ENCODE measurements around the gene PDZD2.

Gene PDZD2

DNA sequence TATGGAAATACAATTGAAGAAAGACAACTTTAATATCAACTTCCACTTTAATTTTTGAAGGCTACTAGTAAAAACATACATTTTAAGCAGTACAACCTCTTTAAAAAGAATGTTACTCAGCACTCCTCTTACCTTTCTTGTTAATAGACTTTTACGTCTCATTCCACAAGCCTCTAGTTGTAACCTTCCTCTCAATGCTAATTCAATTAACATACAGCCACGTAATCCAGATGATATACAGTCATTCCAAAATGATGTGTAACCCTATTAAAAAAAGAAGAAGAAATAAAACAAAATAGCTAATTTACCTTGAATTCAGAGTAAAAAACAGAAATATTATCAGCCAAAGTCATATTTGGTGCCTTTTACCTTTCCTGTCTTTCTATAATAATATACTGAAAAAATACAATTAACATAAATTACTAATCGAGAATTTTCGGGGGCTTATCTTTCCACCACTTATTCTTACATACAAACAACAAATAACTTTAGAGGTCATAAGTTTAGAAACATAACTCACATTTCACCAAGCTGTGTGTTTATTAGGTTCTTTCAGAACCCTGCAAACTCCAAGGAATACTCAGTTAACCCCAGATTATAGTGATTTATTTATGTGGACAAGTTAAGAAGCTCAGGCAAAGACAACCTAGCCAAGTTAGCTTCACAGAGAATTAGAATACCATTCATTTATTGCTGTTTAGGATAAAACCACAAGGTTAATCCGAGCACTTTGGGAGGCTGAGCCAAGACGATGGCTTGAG, 504.9 kb downstream of the PDZD2 start:
- no peak overlapping the region for H3K4me3 ChIP-seq (ENCODE audit: low read depth, low read length)
- TF ChIP-seq, protein P1, sequence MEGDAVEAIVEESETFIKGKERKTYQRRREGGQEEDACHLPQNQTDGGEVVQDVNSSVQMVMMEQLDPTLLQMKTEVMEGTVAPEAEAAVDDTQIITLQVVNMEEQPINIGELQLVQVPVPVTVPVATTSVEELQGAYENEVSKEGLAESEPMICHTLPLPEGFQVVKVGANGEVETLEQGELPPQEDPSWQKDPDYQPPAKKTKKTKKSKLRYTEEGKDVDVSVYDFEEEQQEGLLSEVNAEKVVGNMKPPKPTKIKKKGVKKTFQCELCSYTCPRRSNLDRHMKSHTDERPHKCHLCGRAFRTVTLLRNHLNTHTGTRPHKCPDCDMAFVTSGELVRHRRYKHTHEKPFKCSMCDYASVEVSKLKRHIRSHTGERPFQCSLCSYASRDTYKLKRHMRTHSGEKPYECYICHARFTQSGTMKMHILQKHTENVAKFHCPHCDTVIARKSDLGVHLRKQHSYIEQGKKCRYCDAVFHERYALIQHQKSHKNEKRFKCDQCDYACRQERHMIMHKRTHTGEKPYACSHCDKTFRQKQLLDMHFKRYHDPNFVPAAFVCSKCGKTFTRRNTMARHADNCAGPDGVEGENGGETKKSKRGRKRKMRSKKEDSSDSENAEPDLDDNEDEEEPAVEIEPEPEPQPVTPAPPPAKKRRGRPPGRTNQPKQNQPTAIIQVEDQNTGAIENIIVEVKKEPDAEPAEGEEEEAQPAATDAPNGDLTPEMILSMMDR (IDR thresholded peaks at IDR 0.05; ENCODE audit: low read depth, low read length), result no peak

DNA sequence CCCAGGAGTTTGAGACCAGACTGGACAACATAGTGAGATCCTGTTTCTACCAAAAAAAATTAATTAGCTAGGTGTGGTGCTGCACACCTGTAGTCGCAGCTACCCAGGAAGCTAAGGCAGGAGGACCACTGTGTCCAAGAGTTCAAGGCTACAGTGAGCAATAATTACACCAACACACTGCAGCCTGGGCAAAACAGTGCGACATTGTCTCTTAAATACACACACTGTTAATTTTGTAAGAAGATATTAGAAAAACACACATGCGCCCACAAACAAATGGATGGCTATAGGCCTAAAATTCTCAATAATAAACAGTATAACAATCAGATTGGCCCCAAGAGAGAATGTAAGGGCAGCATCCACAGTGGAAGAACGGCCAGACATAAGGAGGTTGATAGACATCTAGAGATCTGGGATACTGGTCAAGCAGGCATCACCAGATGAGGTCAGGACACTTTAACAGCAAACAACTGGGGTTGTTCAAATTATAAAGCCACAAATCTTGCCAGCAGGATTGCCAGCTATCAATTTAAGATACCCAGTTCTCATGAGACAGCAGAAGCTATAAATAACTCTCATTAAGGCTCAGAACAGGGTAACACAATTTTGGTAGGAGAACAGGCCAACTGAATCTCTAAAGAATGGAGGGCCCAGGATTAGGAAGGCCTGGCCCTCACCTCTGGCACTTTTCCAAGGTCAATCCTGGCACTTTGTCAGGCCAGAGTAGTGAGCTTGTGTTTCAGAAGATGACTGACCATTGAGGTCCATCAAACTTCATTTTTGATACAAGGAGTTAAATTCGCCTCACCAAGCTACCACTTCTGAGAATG, 505.7 kb downstream of the PDZD2 start:
- no peak overlapping the region for H3K4me3 ChIP-seq (ENCODE audit: low read depth, low read length)
- TF ChIP-seq, protein P1 (IDR thresholded peaks at IDR 0.05; ENCODE audit: low read depth, low read length), result no peak

DNA sequence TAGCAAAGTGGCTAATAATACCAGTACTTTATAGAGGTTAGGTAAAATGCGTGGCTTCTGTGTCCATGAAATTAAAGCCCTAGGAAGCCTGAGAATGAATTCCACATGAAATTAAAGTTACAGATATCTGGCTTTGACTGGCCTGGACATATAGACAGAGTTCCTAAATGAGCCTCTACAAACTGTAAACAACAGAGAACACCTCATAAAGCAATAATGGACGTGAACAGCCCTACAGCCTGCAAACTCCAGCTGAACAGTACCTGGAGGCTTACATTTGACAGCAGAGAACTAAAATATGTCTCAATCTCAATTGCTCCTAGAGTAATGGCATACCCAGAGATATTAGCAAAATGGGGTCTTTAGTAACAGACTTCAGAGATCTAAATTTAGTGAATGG, 506.4 kb downstream of the PDZD2 start:
- H3K4me3 ChIP-seq (ENCODE audit: low read depth, low read length), result no peak overlapping the region
- TF ChIP-seq, protein P1 (IDR thresholded peaks at IDR 0.05; ENCODE audit: low read depth, low read length), result no peak

DNA sequence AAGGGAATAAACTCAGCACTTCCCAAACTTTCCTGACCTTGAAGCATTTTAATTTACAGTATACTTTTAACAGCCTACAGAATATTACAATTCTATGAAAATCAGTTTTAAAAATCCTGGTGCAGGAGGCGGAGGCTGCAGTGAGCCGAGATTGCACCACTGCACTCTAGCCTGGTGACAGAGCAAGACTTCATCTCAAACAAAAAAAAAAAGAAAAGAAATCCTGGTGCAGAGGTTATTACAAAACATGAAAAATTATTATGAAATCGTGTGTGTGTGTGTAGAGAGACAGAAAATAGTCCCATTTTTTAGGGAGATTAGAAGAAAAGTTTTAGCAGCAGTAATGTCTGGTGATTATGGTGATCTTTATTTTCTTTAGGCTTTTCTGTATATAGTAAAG, 508.3 kb downstream of the PDZD2 start:
- H3K4me3 ChIP-seq (ENCODE audit: low read depth, low read length), result no peak overlapping the region
- TF ChIP-seq, protein P1 (IDR thresholded peaks at IDR 0.05; ENCODE audit: low read depth, low read length), result no peak

DNA sequence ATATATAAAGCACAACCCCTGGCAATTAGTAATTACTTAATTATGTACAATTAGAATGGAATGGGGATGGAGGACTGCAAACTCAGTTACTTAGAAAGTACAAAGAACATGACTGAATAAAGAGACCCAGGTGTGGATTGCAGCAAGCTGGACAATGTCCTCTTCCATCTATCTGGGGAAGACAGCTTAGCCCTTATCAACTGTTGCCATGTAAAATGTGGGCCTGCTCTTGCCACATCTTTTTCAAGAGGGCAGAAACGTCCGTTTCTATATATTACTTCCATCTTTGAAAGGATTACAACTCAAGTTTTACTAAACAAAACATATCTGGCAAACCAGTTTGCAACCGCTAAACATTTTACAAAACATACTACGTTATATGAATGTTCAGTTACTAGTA, 509.0 kb downstream of the PDZD2 start:
- TF ChIP-seq, protein P1 (IDR thresholded peaks at IDR 0.05; ENCODE audit: low read depth, low read length), result no peak
- no peak overlapping the region for H3K4me3 ChIP-seq (ENCODE audit: low read depth, low read length)

DNA sequence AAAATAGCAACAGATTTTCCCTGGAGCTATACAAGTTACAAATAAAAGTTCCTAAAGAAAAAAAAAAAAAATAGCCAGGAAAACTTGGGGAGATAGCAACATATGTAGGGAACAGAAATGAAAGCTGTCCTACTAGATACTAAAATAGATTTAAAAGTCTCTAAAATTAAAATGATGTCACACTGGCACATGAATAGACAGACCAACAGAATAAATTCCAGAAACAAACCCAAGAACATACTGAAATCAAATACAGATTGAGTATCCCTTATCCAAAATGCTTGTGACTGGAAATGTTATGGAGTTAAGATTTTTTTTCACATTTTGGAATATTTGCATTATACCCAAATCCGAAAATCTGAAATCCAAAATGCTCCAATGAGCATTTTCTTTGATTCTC, 511.4 kb downstream of the PDZD2 start:
- TF ChIP-seq, protein P1 (IDR thresholded peaks at IDR 0.05; ENCODE audit: low read depth, low read length), result no peak
- H3K4me3 ChIP-seq (ENCODE audit: low read depth, low read length), result no peak overlapping the region

DNA sequence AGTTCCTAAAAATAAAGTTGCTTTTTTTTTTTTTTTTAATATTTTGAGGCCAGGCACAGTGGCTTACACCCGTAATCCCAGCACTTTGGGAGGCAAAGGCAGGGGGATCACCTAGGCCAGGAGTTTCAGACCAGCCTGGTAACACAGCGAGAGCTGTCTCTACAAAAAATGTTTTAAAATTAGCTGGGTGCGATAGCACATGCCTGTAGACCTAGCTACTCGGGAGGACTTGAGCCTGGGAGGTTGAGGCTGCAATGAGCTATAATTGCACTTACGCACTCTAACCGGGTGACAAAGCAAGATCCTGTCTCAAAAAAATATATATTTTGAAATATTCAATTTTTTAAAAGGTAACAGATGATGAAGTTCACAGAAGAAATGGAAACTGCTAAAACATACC, 512.3 kb downstream of the PDZD2 start:
- no peak overlapping the region for H3K4me3 ChIP-seq (ENCODE audit: low read depth, low read length)
- TF ChIP-seq, protein P1 (IDR thresholded peaks at IDR 0.05; ENCODE audit: low read depth, low read length), result no peak

Measured in WI38 (cell line).